ENCODE measurements around the gene ADAMTS9.
A peak's percentile ranks its signal among the peaks of the same experiment; 100 is the strongest.

ADAMTS9 gene

GRCh38 chr3:64508140-64508539, 179.7 kb downstream of the ADAMTS9 start:
- no peak for DNase-seq (ENCODE audit: low read depth)

GRCh38 chr3:64506255-64506654, 181.5 kb downstream of the ADAMTS9 start:
- no peak overlapping the region for H3K4me3 ChIP-seq (ENCODE audit: low read depth, low read length)
- TF ChIP-seq POLR2A (IDR thresholded peaks at IDR 0.05; ENCODE audit: extremely low read depth, insufficient read length) (no peak), MYC (IDR thresholded peaks at IDR 0.05; ENCODE audit: low read depth, low read length) (no peak)
- TF ChIP-seq, protein P1, sequence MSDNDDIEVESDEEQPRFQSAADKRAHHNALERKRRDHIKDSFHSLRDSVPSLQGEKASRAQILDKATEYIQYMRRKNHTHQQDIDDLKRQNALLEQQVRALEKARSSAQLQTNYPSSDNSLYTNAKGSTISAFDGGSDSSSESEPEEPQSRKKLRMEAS (IDR thresholded peaks at IDR 0.05; ENCODE audit: low read depth, low read length): no peak
- TF ChIP-seq, protein P2, sequence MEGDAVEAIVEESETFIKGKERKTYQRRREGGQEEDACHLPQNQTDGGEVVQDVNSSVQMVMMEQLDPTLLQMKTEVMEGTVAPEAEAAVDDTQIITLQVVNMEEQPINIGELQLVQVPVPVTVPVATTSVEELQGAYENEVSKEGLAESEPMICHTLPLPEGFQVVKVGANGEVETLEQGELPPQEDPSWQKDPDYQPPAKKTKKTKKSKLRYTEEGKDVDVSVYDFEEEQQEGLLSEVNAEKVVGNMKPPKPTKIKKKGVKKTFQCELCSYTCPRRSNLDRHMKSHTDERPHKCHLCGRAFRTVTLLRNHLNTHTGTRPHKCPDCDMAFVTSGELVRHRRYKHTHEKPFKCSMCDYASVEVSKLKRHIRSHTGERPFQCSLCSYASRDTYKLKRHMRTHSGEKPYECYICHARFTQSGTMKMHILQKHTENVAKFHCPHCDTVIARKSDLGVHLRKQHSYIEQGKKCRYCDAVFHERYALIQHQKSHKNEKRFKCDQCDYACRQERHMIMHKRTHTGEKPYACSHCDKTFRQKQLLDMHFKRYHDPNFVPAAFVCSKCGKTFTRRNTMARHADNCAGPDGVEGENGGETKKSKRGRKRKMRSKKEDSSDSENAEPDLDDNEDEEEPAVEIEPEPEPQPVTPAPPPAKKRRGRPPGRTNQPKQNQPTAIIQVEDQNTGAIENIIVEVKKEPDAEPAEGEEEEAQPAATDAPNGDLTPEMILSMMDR (IDR thresholded peaks at IDR 0.05; ENCODE audit: low read depth, low read length): no peak
- no peak for DNase-seq (ENCODE audit: low read depth)

More at GRCh38 chr3:64508140-64508539, 179.7 kb downstream of the ADAMTS9 start:
- H3K4me3 ChIP-seq (ENCODE audit: low read depth, low read length): no peak overlapping the region
- TF ChIP-seq, protein P2 (IDR thresholded peaks at IDR 0.05; ENCODE audit: low read depth, low read length): no peak
- TF ChIP-seq POLR2A (IDR thresholded peaks at IDR 0.05; ENCODE audit: extremely low read depth, insufficient read length) (no peak), MYC (IDR thresholded peaks at IDR 0.05; ENCODE audit: low read depth, low read length) (no peak)
- TF ChIP-seq, protein P1 (IDR thresholded peaks at IDR 0.05; ENCODE audit: low read depth, low read length): no peak

GRCh38 chr3:64505419-64505818, 182.4 kb downstream of the ADAMTS9 start:
- DNase-seq (ENCODE audit: low read depth): peak; percentile 51
- TF ChIP-seq, protein P2 (IDR thresholded peaks at IDR 0.05; ENCODE audit: low read depth, low read length): no peak
- no peak for TF ChIP-seq MYC (IDR thresholded peaks at IDR 0.05; ENCODE audit: low read depth, low read length)
- TF ChIP-seq, protein P1 (IDR thresholded peaks at IDR 0.05; ENCODE audit: low read depth, low read length): no peak
- TF ChIP-seq POLR2A (IDR thresholded peaks at IDR 0.05; ENCODE audit: extremely low read depth, insufficient read length): no peak
- H3K4me3 ChIP-seq (ENCODE audit: low read depth, low read length): no peak overlapping the region

- TF ChIP-seq, protein P2 (IDR thresholded peaks at IDR 0.05; ENCODE audit: low read depth, low read length): no peak
- no peak for TF ChIP-seq POLR2A (IDR thresholded peaks at IDR 0.05; ENCODE audit: extremely low read depth, insufficient read length)
- no peak for TF ChIP-seq MYC (IDR thresholded peaks at IDR 0.05; ENCODE audit: low read depth, low read length)
- TF ChIP-seq, protein P1 (IDR thresholded peaks at IDR 0.05; ENCODE audit: low read depth, low read length): no peak
- no peak for DNase-seq (ENCODE audit: low read depth)
- H3K4me3 ChIP-seq (ENCODE audit: low read depth, low read length): no peak overlapping the region
These were observed 185.5 kb downstream of the ADAMTS9 start for GRCh38 chr3:64502284-64502683.

GRCh38 chr3:64501298-64501906, 186.4 kb downstream of the ADAMTS9 start:
- DNase-seq (ENCODE audit: low read depth): no peak
- H3K4me3 ChIP-seq (ENCODE audit: low read depth, low read length): no peak overlapping the region
- TF ChIP-seq MYC (IDR thresholded peaks at IDR 0.05; ENCODE audit: low read depth, low read length) (no peak), POLR2A (IDR thresholded peaks at IDR 0.05; ENCODE audit: extremely low read depth, insufficient read length) (no peak)
- TF ChIP-seq, protein P2 (IDR thresholded peaks at IDR 0.05; ENCODE audit: low read depth, low read length): no peak
- TF ChIP-seq, protein P1 (IDR thresholded peaks at IDR 0.05; ENCODE audit: low read depth, low read length): no peak
